Left lung (tissue), 10 donors: ENCODE data around the gene PSMC4. TPM values are rescaled to one million over a fixed set of nuclear protein-coding genes. Genes with fewer than 3 reads are reported as not detected.

Source experiments
- ATAC-seq: fragments of 200-7000 bp; cut with Tn5 transposase; one replicate; pipeline ENCODE4 v1.9.1; 2020; ENCODE audit warnings: moderate library complexity
- DNase-seq, 4 donors: peaks; one replicate each; pipeline ENCODE4 v3.0.0-alpha.2; 2013 to 2020
- H3K27ac ChIP-seq, 2 donors: fragments of 200-600 bp; sonication (generic) in 1 of 2; one replicate each; pipeline versions ENCODE4 v1.5.0 to v1.8.0; 2020 to 2021
- H3K27me3 ChIP-seq, 2 donors: fragments of 200-600 bp; sonication (generic) in 1 of 2; one replicate each; pipeline versions ENCODE4 v1.5.0 to v1.8.0; 2020 to 2021
- H3K36me3 ChIP-seq, 2 donors: fragments of 200-600 bp; sonication (generic) in 1 of 2; one replicate each; pipeline versions ENCODE4 v1.5.0 to v1.8.0; 2020 to 2021
- H3K4me1 ChIP-seq, 2 donors: fragments of 200-600 bp; one replicate each; pipeline ENCODE4 v1.8.0; 2021
- H3K4me3 ChIP-seq, 2 donors: fragments of 200-600 bp; sonication (generic) in 1 of 2; one replicate each; pipeline versions ENCODE4 v1.5.0 to v1.8.0; 2020 to 2021; ENCODE audit warnings: mild to moderate bottlenecking in 1 of 2
- H3K9me3 ChIP-seq, 2 donors: fragments of 200-600 bp; sonication (generic) in 1 of 2; one replicate each; pipeline versions ENCODE4 v1.5.0 to v1.8.0; 2020 to 2021
- CTCF ChIP-seq, 2 donors: fragments of 200-600 bp; sonication (generic) in 1 of 2; IDR thresholded peaks; one replicate each; pipeline versions ENCODE4 v1.5.0 to v1.8.0; 2021; ENCODE audit warnings: antibody characterized with exemption in 2 of 2
- intact Hi-C, 2 donors: fragments of 100-400 bp; cut with DNase I; formaldehyde crosslinking; loops; one replicate each; pipeline versions ENCODE4 v1.11.2 to v1.14.2; 2022
- polyA plus RNA-seq, 6 donors: library from polyadenylated mRNA; unstranded; fragments of 120-200 nt; gene quantifications; one replicate each; pipeline ENCODE4 v1.2.1, GENCODE V29; 2013; ENCODE audit not compliant: insufficient read length in 6 of 6
- total RNA-seq, 2 donors: library from RNA; stranded (reverse); fragmentation: NEBNext Ultra II Directional; extraction: Animal tissue kit (Norgen Biotek cat#: 25700); gene quantifications; one replicate each; pipeline ENCODE4 v1.2.1, GENCODE V29; 2021
- donor health status: DM: no; HTN: yes; CAD: no.
- donor health status: DM: no; HTN: no; CAD: no.

The PSMC4 gene
- total and polyA plus RNA-seq, 8 donors = 52.3 to 94.9 (median 61.5) TPM

- peaks cover 4 to 100% of the 10 kb centered on the region in 2 donors for H3K9me3 ChIP-seq
- DNase-seq (no peak), ATAC-seq (no peak)
- no peak for TF ChIP-seq CTCF (IDR thresholded peaks at IDR 0.05)
- no peak overlapping the region for H3K4me3 ChIP-seq
- H3K27ac ChIP-seq = no peak overlapping the region
- intact Hi-C loops = no loop called here
- no peaks in the 10 kb centered on the region for H3K36me3 ChIP-seq
- H3K27me3 ChIP-seq = no peaks in the 10 kb centered on the region
- H3K4me1 ChIP-seq = no peaks in the 10 kb centered on the region
These were observed 55.1 kb downstream of the PSMC4 start for GRCh38 chr19:40025938-40026596.

DNA sequence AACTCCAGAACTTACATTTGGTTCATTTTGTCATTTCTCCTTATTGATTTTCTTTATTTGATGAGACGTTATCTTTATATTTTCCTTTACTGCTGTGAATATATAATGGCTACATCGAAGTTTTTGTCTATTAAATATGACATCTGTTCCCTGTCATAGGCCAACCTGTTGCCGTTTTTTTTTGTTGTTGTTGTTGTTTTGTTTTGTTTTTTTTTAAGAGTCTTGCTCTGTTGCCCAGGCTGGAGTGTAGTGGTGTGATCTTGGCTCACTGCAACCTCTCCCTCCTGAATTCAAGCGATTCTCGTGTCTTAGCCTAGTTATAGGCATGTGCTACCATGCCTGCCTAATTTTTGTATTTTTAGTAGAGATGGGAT, 55.6 kb downstream of the PSMC4 start:
- Histone ChIP-seq H3K9me3 (peaks cover 7 to 100% of the 10 kb centered on the region in 2 donors), H3K36me3 (no peaks in the 10 kb centered on the region), H3K4me1 (no peaks in the 10 kb centered on the region), H3K27me3 (no peaks in the 10 kb centered on the region), H3K4me3 (no peak overlapping the region), H3K27ac (no peak overlapping the region)
- ATAC-seq (no peak), DNase-seq (no peak)
- intact Hi-C loops = no loop called here
- no peak for TF ChIP-seq CTCF (IDR thresholded peaks at IDR 0.05)

Other genes starting within 250 kb of the PSMC4 start
- gene CLC, start 233.1 kb upstream of the PSMC4 start, total RNA-seq = not detected
- 1 to 10 TPM; 1.3 to 2.8 (median 2.0) TPM for gene CLC, start 233.1 kb upstream of the PSMC4 start, polyA plus RNA-seq
- not detected for gene LEUTX, start 192.3 kb upstream of the PSMC4 start, total RNA-seq
- gene LEUTX, start 192.3 kb upstream of the PSMC4 start, polyA plus RNA-seq = not detected
- gene DYRK1B, start 137.0 kb upstream of the PSMC4 start, total RNA-seq = 10 to 100 TPM; 13.6 to 25.0 TPM
- gene DYRK1B, start 137.0 kb upstream of the PSMC4 start, polyA plus RNA-seq = 10 to 100 TPM; 22.1 to 32.4 (median 28.6) TPM
- 100 to 1,000 TPM in 1 of 2 donors, 10 to 100 TPM in 1; 82.5 to 153 TPM for gene FBL, start 124.8 kb upstream of the PSMC4 start, total RNA-seq
- 100 to 1,000 TPM; 324 to 375 (median 357) TPM for gene FBL, start 124.8 kb upstream of the PSMC4 start, polyA plus RNA-seq
- gene FCGBP, start 36.5 kb upstream of the PSMC4 start, total RNA-seq = 10 to 100 TPM; 11.1 to 14.8 TPM
- 10 to 100 TPM in 4 of 6 donors, 1 to 10 TPM in 2; 4.4 to 19.7 (median 11.9) TPM for gene FCGBP, start 36.5 kb upstream of the PSMC4 start, polyA plus RNA-seq
- 1 to 10 TPM; 5.1 to 5.4 TPM for gene ZNF546, start 25.9 kb downstream of the PSMC4 start, total RNA-seq
- 10 to 100 TPM in 2 of 6 donors, 1 to 10 TPM in 4; 7.5 to 10.7 (median 9.6) TPM for gene ZNF546, start 25.9 kb downstream of the PSMC4 start, polyA plus RNA-seq
- 10 to 100 TPM; 17.0 to 17.8 TPM for gene ZNF780B, start 85.1 kb downstream of the PSMC4 start, total RNA-seq
- 10 to 100 TPM; 27.0 to 41.3 (median 35.1) TPM for gene ZNF780B, start 85.1 kb downstream of the PSMC4 start, polyA plus RNA-seq
- gene ZNF780A, start 119.8 kb downstream of the PSMC4 start, total RNA-seq = 10 to 100 TPM; 20.4 to 21.2 TPM
- 10 to 100 TPM; 14.7 to 19.4 (median 18.1) TPM for gene ZNF780A, start 119.8 kb downstream of the PSMC4 start, polyA plus RNA-seq
- gene MAP3K10, start 220.3 kb downstream of the PSMC4 start, total RNA-seq = 10 to 100 TPM; 14.5 to 16.3 TPM
- 10 to 100 TPM; 12.9 to 17.2 (median 15.0) TPM for gene MAP3K10, start 220.3 kb downstream of the PSMC4 start, polyA plus RNA-seq
- gene TTC9B, start 247.2 kb downstream of the PSMC4 start, total RNA-seq = not detected
- gene TTC9B, start 247.2 kb downstream of the PSMC4 start, polyA plus RNA-seq = under 1 TPM; 0.11 to 0.20 (median 0.15) TPM